Gastroesophageal sphincter (tissue), 3 donors: Measurements from ENCODE around the gene FAM13A.

ENCODE experiments used
- CTCF ChIP-seq, 4 experiments: fragments of 200-600 bp in 2 of 4; fragments of 450-650 bp in 2 of 4; sonication (generic) in 1 of 4; IDR thresholded peaks; one replicate each; pipeline ENCODE4 v1.5.1; 2017 to 2019; ENCODE audit warnings: antibody characterized with exemption in 4 of 4, mild to moderate bottlenecking in 2 of 4, moderate library complexity in 2 of 4
- POLR2A ChIP-seq, 2 donors: fragments of 450-650 bp; IDR thresholded peaks; one replicate each; pipeline ENCODE4 v1.6.1; 2017; ENCODE audit warnings: antibody characterized with exemption in 2 of 2, mild to moderate bottlenecking in 2 of 2, moderate library complexity in 1 of 2
- POLR2AphosphoS5 ChIP-seq: sonication (generic); formaldehyde crosslinking; IDR thresholded peaks from one replicate; pipeline ENCODE4 v1.6.1; 2017; ENCODE audit warnings: antibody characterized with exemption

- TF ChIP-seq POLR2AphosphoS5, result no peak
- no peak for TF ChIP-seq POLR2A (IDR thresholded peaks at IDR 0.05)
- no peak for TF ChIP-seq CTCF (IDR thresholded peaks at IDR 0.05)
These were observed 295.0 kb downstream of the FAM13A start for GRCh38 chr4:88761861-88762523.
